GM13976 (cell line): ENCODE measurements around the gene LPCAT3.
"Not testable (repeated sequence)": the region's sequence is repeated elsewhere in the genome, so short reads cannot be mapped to it uniquely, and the experiment has no call there.

Experiments
- DNase-seq: peaks from one replicate; pipeline ENCODE4 v3.0.0; 2012; ENCODE audit warnings: low spot score
- in situ Hi-C: fragments of 300-500 bp; cut with MboI; formaldehyde crosslinking; loops from one replicate; pipeline ENCODE4 v1.12.0; 2022; ENCODE audit warnings: low sequenced_read_pairs, mixed read lengths, inconsistent platforms; ENCODE audit not compliant: unreplicated experiment
- TF ChIP-seq, protein P1 (sequence below): IDR thresholded peaks from 2 replicates; pipeline ENCODE4 v1.5.1; 2012; ENCODE audit warnings: borderline replicate concordance, mild to moderate bottlenecking; ENCODE audit not compliant: insufficient read depth; ENCODE audit errors: extremely low read depth, missing control alignments, control extremely low read depth

LPCAT3 gene

DNA sequence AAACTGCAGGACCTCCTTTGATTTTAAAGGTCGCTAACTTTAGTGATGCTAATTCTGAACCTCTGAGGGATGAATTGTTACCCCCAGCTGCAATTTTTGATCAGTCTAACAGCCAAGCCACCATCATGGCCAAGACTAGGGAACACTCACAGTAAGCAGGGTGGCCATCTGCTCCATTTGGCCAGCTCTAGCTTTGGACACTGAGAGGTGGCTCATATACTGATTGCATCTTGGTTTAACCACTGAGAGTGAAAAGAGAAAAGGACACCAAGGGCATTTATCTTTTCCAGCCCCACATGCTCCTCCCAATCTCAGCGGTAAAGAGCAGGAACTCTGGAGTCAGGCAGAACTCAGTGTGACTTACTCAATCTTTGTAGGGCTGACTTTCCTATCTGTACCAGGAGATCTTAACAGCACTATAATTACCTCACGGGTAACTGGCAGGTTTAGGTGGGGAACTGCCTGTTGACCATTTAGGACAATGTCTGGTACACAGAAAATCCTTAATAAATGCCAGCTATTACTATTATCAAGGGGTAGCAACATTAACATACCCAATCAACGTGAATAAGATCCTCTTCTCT is 6.2 kb downstream of the LPCAT3 start:
- no peak for DNase-seq
- TF ChIP-seq, protein P1, sequence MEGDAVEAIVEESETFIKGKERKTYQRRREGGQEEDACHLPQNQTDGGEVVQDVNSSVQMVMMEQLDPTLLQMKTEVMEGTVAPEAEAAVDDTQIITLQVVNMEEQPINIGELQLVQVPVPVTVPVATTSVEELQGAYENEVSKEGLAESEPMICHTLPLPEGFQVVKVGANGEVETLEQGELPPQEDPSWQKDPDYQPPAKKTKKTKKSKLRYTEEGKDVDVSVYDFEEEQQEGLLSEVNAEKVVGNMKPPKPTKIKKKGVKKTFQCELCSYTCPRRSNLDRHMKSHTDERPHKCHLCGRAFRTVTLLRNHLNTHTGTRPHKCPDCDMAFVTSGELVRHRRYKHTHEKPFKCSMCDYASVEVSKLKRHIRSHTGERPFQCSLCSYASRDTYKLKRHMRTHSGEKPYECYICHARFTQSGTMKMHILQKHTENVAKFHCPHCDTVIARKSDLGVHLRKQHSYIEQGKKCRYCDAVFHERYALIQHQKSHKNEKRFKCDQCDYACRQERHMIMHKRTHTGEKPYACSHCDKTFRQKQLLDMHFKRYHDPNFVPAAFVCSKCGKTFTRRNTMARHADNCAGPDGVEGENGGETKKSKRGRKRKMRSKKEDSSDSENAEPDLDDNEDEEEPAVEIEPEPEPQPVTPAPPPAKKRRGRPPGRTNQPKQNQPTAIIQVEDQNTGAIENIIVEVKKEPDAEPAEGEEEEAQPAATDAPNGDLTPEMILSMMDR = no peak
- in situ Hi-C loops = no loop called here

DNA sequence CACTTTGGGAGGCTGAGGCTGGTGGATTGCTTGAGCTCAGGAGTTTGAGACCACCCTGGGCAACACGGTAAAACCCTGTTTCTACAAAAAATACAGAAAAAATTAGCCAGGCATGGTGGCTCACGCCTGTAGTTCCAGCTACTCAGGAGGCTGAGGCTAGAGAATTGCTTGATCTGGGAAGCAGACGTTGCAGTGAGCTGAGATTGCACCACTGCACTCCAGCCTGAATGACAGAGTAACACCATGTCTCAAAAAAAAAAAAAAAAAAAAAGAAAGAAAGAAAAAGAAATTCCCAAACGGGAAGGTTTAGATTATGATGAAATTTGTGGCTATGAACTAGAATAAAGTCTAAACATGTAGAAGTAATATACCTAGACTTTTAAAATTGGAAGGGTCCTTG is 6.9 kb downstream of the LPCAT3 start:
- DNase-seq, in situ Hi-C loops: not testable (repeated sequence)

DNA sequence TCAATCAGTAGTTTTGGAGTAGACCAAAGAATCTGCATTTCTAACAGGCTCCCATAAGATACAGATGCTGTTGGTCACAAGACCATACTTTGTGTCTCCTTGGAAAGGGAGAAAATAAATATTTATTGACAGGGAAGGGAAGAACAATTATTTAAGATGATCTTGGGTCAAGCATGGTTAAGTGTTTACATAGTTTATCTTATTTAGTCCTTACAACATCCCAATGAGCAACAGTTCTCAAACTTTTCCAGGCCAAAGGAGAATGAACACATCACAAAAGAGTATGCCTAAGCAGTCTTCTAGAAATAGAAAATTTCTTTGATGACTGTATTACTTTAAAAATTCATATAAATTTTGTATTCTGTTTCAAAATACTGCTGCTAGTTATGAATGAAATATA is 8.8 kb downstream of the LPCAT3 start:
- DNase-seq = no peak

DNA sequence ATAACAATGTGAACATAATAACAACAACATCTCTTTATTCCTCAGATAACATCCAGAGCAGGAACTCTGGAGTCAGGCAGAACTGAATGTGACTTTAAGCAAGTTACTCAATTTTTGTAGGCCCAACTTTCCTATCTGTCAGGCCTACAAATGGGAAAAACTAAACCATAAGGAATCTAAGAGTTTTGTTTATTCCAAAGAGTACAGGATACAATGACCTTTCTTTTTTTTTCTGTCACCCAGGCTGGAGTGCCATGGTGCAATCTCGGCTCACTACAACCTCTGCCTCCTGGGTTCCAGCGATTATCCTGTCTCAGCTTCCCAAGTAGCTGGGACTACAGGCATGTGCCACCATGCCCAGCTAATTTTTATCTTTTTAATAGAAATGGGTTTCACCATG is 9.4 kb downstream of the LPCAT3 start:
- in situ Hi-C loops = no loop called here
- TF ChIP-seq, protein P1 = no peak
- DNase-seq = no peak

More for the DNA sequence above, 8.8 kb downstream of the LPCAT3 start:
- in situ Hi-C loops = no loop called here
- TF ChIP-seq, protein P1 = no peak

DNA sequence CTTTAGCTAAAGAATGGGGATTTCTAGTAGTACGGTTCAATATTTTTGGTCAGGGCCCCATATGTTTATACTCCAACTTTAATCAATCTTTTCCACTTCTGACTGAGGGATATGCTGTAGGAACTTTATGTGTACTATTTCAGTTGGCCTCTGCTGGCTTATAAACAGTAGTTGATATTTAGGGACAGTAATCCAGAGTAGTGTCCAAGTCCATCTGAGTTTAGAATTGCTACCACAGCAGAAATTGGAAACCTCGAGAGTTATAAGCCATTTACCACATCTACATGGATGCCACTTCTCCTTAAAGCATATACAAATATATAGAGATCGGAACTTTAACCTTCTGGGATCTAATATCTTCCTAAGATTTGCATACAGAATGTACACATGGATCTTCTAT is 11.6 kb downstream of the LPCAT3 start:
- in situ Hi-C loops = no loop called here
- DNase-seq = no peak
- TF ChIP-seq, protein P1 = no peak

DNA sequence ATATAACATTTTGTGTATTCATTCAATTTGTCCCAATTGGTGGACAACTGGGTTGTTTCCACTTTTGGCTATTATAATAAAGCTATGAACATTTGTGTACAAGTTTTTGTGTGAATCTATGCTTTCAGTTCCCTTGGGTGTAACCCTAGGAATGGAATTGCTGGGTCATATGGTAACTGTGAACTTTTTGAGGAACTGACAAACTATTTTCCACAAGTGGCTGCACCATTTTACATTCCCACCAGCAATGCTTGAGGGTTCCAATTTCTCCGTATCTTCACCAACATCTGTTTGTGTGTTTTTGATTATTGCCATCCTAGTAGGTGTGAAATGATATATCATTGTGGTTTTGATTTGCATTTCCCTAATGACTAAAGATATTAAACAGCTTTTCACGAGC is 13.0 kb downstream of the LPCAT3 start:
- TF ChIP-seq, protein P1 = no peak
- no peak for DNase-seq
- in situ Hi-C loops = no loop called here

DNA sequence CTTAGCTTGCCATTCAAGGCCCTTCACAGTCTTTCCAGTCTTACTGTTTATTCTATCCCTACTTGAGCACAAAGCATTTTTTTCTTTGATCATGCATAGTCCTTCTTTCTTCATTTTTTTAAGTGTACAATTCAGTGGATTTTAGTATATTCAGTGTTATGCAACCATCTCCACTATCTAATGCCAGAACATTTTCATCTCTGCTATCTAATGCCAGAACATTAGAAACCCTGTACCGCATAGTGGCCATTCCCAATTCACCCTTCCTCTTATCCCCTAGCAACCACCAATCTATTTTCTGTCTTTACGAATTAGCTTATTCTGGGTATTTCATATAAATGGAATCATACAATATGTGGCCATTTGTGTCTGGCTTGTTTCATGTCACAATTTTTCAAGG is 13.4 kb downstream of the LPCAT3 start:
- DNase-seq = no peak
- in situ Hi-C loops = no loop called here
- TF ChIP-seq, protein P1 = no peak
